Activated T-helper 1 cell treated with anti-CD3 and anti-CD28 coated beads, Interleukin-2, amount 50 U/mL, for 16 hours (primary cell): ENCODE results near the gene C18orf63.
"Not testable (repeated sequence)": the region's sequence is repeated elsewhere in the genome, so short reads cannot be mapped to it uniquely, and the experiment has no call there.

Experiments used
- DNase-seq, 2 donors: peaks; one replicate each; pipeline ENCODE4 v3.0.0-alpha.2; 2020; ENCODE audit warnings: low read depth in 1 of 2, low spot score in 1 of 2

The C18orf63 gene

DNA sequence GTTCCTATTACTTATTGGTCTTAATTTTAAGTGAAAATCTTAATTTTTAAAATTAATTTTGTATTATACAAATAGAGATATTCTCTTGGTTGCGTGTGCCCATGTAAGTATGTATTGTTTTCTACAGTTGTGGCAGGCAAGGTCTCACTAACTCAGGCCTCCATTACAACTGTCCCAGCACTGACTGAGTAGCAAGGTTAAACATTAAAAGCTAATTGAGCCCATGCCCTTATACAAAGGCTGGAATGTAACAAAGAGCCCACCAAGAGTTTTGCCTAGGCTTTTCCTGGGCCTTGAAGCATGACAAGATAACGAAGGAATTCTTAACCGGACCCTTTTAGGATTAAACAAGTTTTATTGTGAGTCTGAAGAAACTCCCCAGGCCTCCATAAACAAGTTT is 11.2 kb downstream of the C18orf63 start:
- DNase-seq: not testable (repeated sequence)

DNA sequence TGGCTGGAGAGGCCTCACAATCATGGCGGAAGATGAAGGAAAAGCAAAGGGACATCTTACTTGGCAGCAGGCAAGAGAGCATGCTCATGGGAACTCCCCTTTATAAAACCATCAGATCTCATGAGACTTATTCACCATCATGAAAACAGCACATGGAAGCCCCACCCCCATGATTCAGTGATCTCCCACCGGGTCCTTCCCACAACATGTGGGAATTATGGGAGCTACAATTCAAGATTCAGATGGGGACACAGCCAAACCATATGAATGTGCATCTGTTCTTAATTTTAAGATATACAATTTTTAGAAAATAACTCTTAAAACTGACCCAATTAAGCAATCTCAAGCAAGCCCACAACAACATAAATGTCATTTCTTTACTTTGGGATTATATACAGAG is 12.6 kb downstream of the C18orf63 start:
- no peak for DNase-seq

DNA sequence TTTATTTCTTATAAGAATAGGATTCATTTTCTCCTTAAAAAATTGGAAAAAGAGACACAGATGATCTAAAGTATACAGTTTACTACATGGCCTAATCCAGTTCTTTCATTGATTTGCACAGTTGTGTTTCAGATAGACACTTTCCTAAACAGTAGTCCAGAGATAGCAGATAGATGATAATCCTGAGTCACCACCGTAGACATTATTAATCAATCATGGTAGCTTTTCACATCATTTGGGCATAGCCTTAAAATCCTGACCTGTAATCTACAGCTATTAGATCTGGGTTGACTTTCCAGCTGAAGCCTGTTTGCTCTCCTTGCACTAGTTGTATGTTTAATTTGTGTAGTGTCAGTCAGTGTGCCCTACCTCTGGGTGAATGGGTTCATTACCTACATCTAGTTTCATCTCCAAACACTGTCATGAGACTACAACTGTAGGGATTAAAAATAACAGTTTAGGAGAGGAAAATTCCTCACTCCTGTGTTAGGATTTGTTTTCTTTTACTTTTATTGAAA is 14.1 kb downstream of the C18orf63 start:
- DNase-seq: no peak

DNA sequence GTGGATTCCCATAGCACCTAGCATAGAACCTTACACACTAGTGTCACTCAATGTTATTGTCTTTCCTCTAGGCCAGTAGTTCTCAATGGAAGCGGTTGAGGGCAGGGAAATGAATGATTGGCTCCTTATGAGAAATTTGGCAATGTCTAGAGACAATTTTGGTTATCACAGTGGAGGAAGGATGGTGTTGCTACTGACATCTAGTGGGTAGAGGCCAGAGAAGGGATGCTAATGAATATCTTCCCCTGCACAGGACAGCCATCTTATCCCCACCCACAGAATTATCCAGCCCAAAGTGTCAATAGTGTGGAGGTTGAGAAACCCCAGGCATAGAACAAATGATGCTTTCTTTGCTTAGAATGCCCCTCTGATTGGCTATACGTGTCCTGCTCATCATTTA is 15.8 kb downstream of the C18orf63 start:
- no peak for DNase-seq

DNA sequence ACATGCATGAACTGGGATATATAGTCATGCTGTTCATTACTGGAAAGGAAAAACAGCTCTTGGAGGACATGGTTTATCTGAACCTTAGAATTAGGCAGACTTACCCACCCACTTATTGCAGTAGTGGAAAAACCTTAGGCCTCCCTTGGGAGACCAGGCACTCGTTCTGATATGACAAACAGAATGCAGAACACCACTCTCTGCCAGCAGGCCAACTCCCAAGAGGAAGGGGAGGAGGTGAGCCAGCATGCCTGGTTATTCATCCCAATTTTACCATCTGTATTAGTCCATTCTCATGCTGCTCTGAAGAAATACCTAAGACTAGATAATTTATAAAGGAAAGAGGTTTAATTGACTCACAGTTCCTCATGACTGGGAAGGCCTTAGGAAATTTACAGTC is 17.5 kb downstream of the C18orf63 start:
- no peak for DNase-seq

DNA sequence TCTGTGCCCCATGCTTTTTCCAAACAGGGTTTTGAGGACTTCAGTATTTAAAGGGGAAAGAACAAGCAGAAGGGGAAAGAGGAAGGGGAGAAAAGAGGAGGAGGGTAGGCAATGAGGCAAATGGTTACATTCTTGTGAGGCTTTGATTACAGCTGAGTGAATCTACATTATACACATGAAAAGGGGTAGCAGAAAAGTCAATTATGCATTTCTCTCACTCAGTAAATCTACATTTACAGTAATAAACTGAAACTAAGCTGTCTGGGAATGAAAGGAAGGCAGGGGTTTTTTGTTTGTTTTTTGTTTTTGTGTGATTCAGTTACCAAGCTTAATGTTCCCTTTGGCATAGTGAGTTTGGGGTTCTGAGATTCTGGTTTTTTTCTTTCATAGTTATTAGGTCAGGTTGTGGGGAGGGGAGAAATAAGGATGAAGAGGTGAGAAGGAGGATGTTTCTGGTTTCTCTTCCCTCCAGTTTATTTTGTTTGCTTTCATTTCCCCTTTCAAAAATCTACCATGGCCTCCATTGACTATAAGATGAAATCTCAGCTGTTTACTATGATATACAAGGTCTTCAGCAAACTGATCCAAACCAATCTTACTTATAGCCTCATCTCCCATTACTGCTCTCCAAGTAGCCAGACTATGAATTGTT is 18.7 kb downstream of the C18orf63 start:
- no peak for DNase-seq

DNA sequence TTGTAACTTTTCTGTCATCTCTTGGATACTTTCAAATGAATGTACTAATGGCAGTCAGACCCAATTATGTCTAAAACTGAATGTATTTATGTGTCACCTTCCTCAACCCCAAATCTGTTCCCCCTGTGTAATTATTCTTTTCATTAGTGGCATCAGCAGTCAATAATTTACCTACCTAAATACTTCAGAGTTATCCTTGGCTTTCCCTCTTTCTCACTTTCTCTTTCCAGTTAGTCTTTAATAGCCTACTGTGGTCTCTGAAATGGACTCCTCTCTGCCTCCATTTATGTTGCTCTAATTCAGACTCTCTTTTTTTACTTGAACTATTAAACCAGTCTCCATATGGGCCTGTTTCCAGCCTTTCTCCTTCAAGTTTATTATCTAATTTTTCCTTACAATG is 21.0 kb downstream of the C18orf63 start:
- no peak for DNase-seq

DNA sequence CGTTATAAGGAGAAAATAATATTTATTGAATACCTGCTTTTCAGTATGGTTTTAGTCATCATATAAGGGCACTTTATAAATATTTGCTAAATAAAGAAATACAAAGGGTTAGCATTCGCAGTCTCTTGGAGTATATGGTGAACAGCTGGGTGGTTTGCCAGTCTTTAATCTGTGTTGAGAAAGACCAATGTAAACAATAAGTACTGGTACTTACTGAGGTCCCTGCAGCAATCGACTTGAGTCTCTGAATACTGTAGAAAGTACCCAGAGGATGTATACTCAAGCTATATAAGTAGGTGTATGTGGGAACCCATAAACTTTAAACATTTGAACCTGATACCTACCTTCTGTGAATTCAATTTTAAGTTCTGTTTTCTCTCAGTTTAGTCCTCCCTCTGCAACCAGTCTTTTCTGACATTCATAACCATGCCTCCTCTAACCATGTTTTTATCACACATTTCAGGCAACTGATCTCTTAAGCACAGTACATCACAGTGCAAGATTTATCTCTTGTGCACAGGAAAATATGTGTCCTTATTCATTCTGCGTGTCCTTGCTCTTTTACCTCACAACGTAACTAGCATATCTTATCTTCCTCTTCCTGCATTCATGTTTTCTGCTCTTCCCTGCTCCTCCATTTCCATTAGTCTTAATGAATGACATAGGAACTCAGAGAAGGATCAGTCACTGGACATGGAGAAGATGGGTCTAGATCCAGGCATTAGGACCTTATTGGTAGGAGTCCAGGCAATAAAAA is 21.7 kb downstream of the C18orf63 start:
- DNase-seq: no peak

DNA sequence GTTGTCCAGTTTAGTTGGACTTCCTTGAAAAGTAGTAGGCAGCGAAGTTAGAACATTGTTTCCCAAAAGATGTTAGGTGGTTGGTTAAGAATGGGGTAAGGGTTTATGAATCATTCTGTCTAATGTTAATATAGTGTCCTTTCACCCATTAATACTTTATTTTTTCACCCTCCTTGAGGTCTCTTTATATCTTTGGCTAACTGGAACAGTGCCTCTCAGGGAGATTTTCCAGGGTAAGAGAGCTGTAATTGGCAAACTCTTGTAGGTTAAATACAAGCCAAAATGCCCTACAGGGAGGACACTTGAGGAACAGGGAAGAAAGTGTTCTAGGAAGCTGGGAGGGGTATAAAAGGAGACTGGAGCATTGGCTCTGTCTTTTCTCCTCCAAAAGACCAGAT is 22.3 kb downstream of the C18orf63 start:
- no peak for DNase-seq

DNA sequence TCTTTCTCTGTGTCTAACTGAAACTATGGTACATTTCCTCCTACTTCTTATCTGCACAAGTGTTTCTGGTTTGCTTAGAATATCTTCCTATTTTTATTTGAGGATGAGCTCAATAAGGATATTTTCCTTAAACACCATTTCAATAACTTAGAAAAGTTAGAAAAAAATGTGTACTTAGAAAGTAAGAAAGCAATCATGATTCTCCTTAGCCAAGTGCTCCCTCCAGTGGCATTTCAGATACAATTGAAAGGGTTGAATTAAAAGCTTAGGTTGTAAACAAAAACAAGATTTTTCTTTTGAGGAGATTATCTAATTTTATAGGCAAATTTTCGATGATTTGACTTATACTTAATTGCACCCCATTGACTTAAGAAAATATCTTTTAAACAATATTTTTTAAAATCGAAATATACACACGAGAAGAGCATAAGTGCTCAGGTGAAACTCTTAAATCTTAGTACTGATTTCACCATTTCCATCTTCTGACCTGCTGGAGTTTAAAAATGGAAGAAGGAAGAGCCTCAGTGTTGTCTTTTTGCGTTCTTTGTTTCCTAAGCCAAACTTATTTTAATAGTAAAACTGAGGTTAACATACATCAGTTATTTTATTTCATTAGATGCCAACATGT is 26.9 kb downstream of the C18orf63 start:
- DNase-seq: no peak

DNA sequence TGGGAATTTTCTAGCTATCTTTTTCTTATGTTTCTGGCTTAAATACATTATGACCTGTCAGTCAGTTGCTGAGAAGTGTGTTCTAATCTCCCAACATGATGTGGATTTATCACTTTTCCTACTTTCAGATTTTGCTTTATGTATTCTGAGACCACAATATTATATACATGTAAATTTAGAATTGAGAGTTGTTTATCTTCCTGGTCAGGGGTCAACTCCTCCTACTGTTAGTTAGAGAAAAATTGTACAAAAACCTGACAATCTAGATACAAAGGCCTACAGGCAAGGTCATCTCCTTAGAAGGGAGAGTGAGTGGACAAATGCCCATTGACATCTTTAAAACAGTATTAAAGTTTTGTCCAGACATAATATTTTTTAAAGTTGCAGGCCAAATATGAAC is 30.6 kb downstream of the C18orf63 start:
- no peak for DNase-seq

DNA sequence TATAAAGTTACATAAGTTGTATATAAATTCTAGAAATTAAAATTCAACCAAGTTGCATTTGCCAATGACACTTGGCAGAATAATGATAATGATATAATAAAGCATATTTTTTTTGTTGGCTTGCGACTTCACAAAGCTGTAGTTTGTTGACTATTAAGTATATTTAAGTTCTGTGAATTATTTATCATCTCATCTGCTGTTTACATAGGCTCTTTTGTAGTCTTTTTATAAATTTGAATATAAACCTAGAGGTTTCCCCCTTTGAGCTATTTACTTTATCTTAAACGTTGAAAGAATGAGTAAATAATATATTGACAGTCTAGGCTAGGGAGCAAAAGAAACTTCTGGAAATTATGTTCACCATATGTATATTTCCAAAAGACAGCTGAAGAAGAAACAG is 32.9 kb downstream of the C18orf63 start:
- DNase-seq: no peak

DNA sequence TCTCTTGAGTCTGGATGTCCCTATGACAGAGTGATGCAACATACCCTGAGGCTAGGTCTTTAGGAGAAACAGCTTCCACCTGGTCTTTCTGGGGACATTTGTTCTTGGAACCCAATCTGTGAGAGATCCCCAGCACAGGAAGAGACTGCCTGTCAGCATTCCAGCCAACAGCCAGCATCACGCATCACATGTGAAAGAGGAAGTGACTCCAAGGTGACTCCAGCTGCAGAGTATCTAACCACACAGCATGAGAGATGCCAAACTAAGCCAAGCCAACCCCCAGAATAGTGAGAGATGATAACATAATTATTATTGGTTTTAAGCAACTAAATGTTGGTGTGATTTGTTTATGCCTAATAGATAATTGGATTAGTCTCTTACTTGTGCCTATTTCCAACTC is 35.7 kb downstream of the C18orf63 start:
- no peak for DNase-seq

DNA sequence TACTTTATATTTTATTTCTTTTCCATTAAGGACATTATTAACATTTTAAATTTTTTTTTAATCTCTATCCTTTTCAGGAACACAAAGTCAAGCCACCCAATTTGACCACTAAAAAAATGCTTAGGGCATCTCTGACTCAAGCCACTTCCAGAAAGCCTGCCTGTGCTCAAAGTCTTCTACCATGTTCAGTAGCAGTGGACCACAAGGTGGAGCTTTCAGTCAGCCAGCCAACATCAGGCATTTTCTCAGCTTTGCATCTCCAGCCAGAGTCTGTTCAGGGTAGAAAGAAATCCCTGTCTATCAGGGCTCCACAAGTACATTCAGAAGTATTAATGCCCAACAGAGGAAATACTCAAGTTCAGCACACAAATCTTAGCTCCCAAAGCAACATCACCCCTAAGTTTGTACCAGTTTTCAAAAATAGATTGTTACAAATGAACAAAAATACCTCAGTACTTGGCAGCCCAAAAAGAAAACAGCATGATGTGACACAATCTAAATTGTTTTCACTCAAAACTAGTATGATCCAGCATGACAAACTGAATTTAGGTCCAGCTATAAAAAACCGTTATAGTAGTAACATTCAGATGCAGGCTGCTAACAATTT is 37.6 kb downstream of the C18orf63 start:
- peak in 1 of 2 donors; percentile 22 for DNase-seq

DNA sequence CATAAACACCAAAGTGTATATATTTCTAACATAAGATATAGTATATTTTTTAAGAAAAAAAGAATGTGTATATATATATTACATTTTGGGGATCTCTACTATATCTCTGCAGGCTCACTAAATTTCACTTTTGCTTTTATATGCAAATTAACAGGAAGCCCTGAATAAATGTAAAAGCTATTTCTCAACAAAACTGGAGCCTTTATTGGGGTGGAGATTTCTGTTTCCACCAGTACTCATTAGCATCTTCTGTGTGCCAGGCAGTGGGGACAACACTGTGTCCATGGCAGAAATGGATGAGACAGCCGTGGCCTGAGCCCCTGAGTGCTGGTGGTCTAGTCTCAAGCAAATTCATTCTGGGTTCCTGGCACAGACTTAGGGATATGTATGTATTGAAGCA is 41.3 kb downstream of the C18orf63 start:
- no peak for DNase-seq

DNA sequence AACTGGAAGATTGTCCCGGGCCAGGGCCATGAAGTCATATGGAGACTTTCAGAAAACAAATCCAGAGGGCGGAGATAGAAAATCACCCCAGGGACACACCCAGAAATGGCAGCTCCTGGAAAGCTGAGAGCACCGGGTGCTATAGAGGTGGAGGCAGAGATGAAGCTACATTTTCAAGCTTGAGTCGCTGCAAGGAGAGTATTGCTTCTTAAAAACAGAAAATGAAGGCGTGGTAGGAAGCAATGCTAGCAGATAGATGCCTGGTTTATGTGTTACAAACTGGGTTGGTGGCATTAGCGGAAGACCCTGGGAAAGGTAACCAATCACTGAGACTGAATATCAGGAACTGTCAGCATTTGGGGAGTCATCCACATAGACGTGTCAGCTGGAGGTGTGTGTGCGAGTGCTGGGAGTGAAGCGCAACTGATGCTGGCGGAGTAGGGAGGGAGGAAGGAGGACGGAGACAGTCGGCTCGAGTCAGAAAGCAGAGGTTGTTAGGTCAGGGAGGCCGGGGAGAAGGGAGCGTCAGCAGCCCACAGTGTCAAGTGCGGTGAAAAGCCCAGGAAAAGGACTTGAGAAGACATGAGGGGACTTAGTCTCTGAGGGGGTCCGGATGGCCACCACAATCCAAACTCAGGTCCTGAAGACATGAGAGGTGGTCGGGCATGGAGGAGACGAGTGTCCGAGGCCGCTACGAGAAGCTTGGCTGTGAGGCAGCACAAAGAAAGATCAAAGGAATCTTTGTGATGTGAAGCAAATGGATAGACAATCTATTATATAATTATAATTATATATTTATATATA is 45.4 kb downstream of the C18orf63 start:
- DNase-seq: no peak

DNA sequence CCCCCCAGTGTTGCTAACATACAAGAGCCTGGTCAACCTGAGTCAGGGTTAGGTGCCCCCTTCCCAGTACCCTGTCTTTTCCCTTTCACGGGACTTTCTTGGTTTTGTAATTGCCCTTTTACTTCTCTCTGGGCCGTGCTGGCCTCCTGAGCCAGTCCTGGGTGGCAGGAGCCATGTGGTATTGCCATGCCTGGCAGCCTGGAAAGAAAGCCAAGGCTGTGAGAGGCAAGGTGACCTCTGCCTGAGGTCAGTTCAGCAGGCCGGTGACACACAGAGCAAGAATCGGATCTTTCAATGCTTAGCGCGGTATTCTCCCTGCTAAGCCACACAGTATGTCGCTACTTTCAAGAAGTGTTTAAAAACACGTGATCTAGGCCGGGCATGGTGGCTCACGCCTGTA is 52.3 kb downstream of the C18orf63 start:
- no peak for DNase-seq

DNA sequence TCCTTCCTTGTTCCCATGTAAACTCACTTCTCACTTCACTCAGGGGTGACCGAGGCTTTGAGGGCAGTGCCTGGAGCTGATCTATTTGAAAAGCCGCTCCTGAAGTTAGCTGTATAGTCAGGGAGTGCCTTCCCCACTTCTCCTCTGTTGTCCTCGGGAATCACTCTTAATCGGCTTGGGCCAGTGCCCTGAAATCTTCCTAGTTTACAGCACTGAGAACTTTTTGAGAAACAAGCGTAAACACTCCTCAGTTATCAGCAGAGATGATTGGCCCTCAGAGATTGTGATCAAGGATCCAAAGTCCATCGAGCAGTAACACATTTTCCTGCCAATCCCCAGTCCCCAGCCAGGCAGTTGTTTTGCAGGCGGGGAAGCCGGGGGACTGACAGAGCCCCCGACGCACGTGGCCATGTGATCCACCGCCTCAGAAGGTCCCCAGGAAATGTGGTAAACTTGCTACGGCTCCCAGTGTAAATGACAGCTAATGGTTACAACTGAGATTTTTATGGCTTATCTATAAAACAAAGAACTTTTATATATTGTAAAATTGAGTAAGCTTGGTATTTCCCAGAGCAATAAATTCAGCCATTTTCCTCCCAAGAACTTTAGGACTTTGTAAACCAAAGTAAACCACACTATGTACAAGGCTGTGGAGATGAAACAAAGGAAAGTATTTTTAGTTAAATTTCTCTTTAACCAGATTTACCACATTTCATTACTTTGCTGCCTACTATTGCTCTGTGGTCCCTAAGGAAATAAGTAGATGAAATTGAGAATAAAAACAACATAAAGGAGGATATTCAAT is 53.5 kb downstream of the C18orf63 start:
- DNase-seq: no peak

DNA sequence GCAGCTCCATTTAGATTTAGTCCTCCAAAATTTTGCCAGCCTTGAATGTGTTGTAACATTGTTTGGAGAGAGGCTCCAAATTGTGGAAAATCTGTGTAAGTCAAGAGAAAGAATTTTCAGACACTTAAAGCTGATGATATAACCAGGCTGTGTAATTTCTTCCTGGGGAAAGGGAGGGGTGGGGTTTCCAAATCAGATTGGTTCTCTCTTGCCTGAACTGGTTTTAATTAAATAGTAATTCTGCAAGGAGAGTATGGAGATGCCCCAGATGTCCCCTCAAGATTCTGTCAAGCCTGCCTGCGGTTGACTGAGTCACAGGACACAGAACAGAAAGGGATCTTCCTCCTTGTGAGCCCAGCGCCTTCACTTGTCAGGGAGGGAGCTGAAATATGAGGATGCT is 54.5 kb downstream of the C18orf63 start:
- DNase-seq: no peak

DNA sequence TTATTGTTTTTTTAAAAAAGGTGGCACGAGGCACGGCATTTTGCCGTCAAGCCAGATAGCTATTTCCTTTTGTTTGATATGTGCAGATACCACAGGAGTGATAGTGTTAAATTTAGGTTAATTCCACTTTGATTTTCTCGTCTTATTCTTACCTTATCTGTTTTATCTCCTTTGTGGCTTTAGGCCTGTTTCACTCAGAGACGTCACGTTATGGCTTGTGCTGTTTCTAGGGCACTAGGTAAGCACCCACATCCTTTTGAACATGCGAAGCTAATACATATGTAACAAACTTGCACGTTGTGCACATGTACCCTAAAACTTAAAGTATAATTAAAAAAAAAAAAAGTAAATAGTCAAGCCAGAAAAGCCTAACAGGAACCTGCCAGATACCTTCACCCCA is 57.8 kb downstream of the C18orf63 start:
- peak in 1 of 2 donors; percentile 16 for DNase-seq
